Measurements from ENCODE around the gene OR3A2.
"Not testable (repeated sequence)": the region's sequence is repeated elsewhere in the genome, so short reads cannot be mapped to it uniquely, and the experiment has no call there.

DNA sequence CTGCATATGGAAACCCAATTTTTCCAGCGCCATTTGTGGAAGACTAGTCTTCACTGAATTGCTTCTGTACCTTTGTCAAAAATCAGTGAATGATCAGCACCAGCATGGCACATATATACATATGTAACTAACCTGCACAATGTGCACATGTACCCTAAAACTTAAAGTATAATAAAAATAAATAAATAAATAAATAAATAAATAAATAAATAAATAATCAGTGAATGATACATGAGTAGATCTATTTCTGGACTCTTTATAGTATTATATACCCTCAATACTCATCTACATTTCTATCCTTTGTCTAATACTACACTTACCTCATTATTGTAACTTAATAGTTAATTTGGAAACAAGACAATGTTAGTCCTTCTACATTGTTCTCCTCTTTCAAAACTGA, 17.7 kb upstream of the OR3A2 start:
- not testable (repeated sequence) for TF ChIP-seq POLR2A, POLR2AphosphoS5 (IDR thresholded peaks at IDR 0.05; ENCODE audit: low read depth, low read length)

All from GM12892 (cell line).